Brain microvascular endothelial cell (primary cell): ENCODE results near the gene PYGO2.

Source experiments
- DNase-seq: peaks from one replicate; pipeline ENCODE4 v3.0.0-alpha.2; 2020
- H3K27ac ChIP-seq: fragments of 250-450 bp; sonication (Bioruptor Pico); 2 replicates; pipeline ENCODE4 v1.5.1; 2020; ENCODE audit warnings: mild to moderate bottlenecking, moderate library complexity
- H3K27me3 ChIP-seq: fragments of 250-450 bp; sonication (Bioruptor Pico); replicated peaks from 2 replicates; pipeline ENCODE4 v1.5.1; 2020; ENCODE audit warnings: mild to moderate bottlenecking
- H3K36me3 ChIP-seq: fragments of 250-450 bp; sonication (Bioruptor Pico); replicated peaks from 2 replicates; pipeline ENCODE4 v1.5.1; 2020; ENCODE audit warnings: mild to moderate bottlenecking
- H3K4me3 ChIP-seq: 2 replicates; pipeline ENCODE4 v1.5.1; 2011; ENCODE audit warnings: low read depth, mild to moderate bottlenecking, control low read depth, low read length, moderate library complexity
- in situ Hi-C: cut with HindIII; loops from 2 replicates; pipeline ENCODE4 v1.10.0; 2017; ENCODE audit warnings: low sequenced_read_pairs, low pct_ligation_motif_present
- TF ChIP-seq, protein P1 (sequence below): IDR thresholded peaks from 2 replicates; pipeline ENCODE4 v1.5.1; 2011; ENCODE audit warnings: low read depth, mild to moderate bottlenecking, moderate library complexity, low read length, control low read depth, inconsistent platforms; ENCODE audit errors: missing control alignments

PYGO2 gene

DNA sequence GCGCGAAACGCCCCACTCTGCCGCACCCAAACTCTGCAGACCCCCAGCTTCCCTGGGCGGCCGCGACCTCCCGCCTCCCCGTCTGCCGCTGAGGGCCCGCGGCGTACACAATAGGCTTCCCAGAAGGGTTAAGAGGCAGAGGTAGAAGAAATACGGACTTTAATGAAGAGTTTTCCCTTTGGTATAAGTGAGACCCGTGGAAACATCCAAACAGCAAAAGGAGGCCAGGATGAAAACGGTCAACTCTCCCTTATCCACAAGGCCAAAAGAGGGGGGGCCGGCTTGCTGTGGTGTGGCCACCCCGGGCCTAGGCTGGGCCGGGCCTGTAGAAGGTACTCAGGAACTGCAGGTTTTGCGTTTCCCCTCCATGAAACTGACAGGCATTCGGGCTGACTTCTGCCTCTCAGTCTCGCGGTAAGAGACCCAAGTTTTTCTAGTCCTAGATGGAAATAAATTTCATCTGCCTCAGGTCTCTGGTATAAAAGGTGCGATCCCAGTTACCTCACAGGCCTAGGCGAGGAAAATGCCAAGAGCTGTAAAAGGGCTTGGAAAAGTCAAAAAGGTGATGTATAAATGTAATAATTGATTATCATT is 671 bp upstream of the PYGO2 start:
- no peak for DNase-seq
- Histone ChIP-seq H3K27ac (peak overlapping the region; percentile 96), H3K36me3 (peaks cover 48% of the 10 kb centered on the region), H3K4me3 (peak overlapping the region; percentile 70), H3K27me3 (no peaks in the 10 kb centered on the region)
- TF ChIP-seq, protein P1, sequence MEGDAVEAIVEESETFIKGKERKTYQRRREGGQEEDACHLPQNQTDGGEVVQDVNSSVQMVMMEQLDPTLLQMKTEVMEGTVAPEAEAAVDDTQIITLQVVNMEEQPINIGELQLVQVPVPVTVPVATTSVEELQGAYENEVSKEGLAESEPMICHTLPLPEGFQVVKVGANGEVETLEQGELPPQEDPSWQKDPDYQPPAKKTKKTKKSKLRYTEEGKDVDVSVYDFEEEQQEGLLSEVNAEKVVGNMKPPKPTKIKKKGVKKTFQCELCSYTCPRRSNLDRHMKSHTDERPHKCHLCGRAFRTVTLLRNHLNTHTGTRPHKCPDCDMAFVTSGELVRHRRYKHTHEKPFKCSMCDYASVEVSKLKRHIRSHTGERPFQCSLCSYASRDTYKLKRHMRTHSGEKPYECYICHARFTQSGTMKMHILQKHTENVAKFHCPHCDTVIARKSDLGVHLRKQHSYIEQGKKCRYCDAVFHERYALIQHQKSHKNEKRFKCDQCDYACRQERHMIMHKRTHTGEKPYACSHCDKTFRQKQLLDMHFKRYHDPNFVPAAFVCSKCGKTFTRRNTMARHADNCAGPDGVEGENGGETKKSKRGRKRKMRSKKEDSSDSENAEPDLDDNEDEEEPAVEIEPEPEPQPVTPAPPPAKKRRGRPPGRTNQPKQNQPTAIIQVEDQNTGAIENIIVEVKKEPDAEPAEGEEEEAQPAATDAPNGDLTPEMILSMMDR = no peak
- in situ Hi-C loops = no loop called here

DNA sequence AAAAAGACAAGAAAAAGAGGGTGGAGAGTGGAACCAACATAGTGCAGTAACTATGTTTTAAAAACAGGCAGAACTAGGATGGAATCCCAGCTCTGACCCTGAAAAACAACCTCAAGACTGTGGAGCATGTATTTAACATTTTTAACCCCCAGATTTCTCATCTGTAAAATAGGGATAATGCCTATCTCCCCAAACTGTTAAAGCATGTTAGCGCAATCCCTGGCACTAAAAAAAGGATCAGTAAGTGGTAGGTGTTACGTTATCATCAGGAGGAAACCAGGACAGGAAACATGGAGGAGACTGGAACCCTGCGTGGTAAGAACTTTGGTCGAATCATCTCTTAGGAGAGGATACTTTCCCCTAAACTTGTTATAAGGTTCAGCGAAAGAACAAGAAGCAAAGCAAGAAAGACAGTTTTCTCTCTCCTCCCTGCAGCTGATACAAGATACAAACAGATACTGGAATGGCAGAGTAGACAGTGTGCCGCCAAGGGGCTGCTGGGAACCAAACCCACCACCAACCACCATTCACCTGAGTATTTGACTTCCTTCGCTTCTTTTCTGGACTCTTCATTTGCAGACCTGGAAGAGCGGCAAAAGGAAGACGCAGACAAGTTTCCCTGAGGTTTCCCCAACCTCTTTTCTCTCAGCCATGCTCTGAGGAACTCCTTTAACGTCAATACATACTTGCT is 991 bp downstream of the PYGO2 start:
- H3K4me3 ChIP-seq = peak overlapping the region; percentile 70
- H3K36me3 ChIP-seq = peaks cover 32% of the 10 kb centered on the region
- no peak for DNase-seq
- no peaks in the 10 kb centered on the region for H3K27me3 ChIP-seq
- in situ Hi-C loops = no loop called here
- no peak overlapping the region for H3K27ac ChIP-seq
- TF ChIP-seq, protein P1 = no peak

DNA sequence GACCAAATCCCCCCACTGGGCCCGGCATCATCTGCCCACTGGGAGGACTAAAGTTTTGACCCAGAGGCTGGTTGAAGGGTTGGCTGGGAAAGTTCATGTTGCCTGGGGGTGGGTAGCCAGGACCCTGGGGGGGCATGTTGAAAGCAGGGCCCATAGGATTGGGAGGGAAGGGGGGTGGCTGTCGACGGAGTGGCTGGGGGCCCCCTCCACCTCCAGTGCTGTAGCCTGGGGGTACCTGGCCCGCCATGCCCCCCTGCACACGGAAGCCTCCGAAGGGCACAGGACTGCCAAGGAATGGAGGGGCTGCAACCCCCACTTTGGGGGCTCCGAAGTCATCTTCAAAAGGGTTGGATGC is 2.2 kb downstream of the PYGO2 start:
- in situ Hi-C loops = no loop called here
- H3K36me3 ChIP-seq = peaks cover 20% of the 10 kb centered on the region
- TF ChIP-seq, protein P1 = no peak
- no peaks in the 10 kb centered on the region for H3K27me3 ChIP-seq
- no peak for DNase-seq
- H3K27ac ChIP-seq = no peak overlapping the region
- H3K4me3 ChIP-seq = no peak overlapping the region

DNA sequence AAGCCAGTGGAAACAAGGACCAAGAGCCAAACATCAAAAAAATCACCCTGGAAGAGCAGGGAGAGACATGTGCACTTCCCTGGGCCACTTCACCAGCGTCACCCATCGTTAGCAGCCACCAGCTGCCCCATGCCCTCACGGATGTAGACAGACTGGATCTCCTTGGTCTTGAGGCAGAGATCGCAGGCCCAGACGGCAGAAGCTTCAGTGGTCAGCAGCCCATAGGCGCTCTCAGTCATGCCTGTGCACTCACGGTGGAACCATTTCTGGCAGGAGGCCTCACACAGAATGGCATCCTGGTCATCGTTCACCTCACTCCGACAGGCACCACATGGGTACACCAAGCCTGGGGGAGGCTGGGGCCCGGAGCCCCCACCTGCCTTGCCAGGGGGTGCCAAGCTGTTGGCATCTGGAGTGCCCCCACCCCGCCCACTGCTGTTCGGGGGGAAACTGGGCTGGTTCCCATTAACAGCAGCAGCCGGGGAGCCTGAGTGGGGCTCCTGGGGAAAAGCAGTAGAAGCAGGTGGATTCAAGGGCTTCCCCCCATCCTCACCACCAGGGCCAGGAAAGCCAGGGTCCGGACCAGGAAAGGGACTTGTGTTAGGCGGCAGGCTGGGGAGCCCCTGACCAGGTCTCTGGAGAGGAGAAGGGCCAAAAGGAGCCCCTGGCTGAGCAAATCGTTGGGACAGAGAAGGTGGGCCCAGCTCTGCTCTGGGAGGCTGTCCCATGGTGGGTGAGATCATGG is 2.7 kb downstream of the PYGO2 start:
- TF ChIP-seq, protein P1 = no peak
- no peak for DNase-seq
- no peak overlapping the region for H3K27ac ChIP-seq
- in situ Hi-C loops = no loop called here
- no peak overlapping the region for H3K4me3 ChIP-seq
- H3K27me3 ChIP-seq = no peaks in the 10 kb centered on the region
- peaks cover 16% of the 10 kb centered on the region for H3K36me3 ChIP-seq

DNA sequence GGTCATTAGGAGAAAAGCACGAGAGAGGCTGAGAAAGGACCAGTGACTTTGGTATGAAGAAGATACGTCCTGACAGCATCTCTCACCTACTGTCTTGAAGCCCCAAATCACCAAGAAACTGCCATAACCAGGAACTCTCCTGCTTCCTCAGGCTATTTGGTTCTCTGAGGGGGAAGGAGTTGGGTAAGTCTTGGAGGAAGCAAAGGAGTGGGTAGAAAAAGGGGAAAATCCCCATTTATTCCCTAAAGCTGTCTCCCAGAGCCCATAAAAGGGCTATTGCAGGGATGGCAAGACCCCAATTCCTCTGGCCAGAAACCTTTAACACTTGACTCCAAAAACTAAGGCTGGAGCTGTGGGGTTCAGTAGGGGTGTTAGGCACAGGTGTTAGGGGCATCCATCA is 3.5 kb downstream of the PYGO2 start:
- Histone ChIP-seq H3K27me3 (no peaks in the 10 kb centered on the region), H3K4me3 (no peak overlapping the region), H3K36me3 (peaks cover 8% of the 10 kb centered on the region), H3K27ac (no peak overlapping the region)
- in situ Hi-C loops = no loop called here
- no peak for DNase-seq
- TF ChIP-seq, protein P1 = no peak
